HFF-Myc (cell line): Measurements from ENCODE around the gene TXNDC8.

Experiments
- DNase-seq: peaks from one replicate; pipeline ENCODE4 v3.0.0-alpha.2; 2011; ENCODE audit warnings: low read depth; ENCODE audit errors: extremely low read depth
- H3K4me3 ChIP-seq: replicated peaks from 2 replicates; pipeline ENCODE4 v1.5.1; 2011; ENCODE audit warnings: low read depth, mild to moderate bottlenecking, control low read depth, low read length
- CTCF ChIP-seq: IDR thresholded peaks from 2 replicates; pipeline ENCODE4 v1.5.1; 2012; ENCODE audit warnings: mild to moderate bottlenecking, low read depth, low read length, control low read depth; ENCODE audit errors: missing control alignments

Gene TXNDC8

DNA sequence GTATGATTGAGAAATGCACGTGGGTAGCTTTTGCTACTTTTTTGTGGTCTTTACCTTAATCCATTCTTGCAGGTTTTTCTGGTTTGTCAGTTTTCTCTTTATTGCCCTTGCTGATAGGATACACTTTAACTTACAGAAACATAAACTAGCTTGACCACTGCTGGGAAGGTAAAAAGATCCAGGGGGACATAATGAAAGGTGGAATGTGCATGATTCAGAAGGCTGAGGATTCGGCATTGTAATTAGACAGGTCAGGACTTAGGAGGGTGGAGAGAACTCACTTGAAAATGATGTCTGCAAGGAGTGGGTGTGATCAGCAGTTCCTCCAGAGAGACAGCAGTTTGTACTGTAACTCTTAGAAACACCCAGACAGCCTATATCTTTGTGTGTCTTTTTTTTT is 19.8 kb upstream of the TXNDC8 start:
- no peak overlapping the region for H3K4me3 ChIP-seq
- no peak for DNase-seq
- no peak for TF ChIP-seq CTCF

DNA sequence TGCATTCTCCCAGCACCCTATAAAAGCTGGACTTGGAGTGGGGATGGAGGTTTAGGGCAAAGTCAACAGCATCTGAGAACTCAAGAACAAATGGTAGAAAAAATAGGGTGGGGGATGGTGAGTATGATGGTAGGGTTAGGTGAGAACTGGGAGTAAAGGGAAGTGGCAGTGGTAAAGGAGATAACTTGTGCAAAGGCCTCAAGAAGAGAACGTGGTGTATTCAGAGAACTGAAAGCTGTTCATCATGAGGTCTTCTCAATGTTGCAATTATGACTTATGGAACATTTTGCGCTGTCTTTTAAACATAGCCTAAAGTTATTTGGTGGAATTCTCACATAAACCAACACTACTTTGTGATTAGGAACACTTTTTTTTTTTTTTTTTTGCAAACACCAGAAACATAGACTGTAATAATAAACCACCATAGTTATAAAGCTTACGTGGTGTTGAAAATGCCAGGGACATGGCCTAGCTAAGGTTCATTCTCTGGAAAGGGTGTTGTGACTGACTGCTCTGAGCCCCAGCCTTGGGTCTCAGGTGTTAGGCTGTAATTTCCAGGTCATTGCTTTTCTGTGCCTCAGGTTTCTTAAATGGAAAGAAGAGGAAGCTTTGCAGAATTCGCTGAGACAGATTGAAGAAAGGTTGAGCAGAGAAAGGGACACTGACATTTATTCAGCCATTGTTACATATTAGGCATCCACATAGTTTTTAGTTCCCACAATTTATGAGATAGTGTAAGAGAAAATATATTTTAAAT is 19.2 kb upstream of the TXNDC8 start:
- H3K4me3 ChIP-seq = no peak overlapping the region
- DNase-seq = no peak
- no peak for TF ChIP-seq CTCF

DNA sequence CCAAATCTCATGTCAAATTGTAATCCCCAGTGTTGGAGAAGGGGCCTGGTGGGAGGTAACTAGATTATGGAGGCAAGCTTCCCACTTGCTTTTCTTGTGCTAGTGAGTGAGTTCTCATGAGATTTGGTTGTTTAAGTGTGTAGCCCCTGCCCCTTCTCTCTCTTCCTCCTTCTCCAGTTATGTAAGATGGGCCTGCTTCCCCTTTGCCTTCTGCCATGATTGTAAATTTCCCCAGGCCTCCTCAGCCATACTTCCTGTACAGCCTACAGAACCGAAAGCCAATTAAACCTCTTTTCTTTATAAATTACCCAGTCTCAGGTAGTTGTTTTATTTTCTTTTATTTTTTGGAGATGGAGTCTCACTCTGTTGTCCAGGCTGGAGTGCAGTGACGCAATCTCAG is 18.2 kb upstream of the TXNDC8 start:
- DNase-seq = no peak
- no peak for TF ChIP-seq CTCF
- H3K4me3 ChIP-seq = no peak overlapping the region

DNA sequence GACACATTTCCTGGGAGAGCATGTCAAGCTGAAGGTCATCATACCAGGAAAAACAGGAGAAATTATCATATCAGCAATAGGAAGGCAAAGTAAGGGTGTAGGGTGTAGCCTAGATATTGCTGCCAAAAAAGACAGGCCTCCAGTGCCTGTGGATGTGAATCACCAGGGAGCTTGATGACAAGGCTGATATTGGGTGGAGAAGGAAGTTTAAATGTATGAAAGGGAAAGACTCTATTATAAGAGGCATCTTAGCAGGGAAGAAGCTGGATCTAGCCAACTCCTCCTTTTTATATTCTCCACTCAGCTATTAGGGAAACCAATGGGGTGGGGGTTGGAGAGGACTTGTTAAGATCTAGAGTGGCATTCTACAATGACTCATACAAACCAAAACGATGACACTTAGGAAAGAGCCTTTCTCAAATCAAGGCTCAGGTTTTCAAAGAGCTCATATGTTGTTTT is 13.4 kb upstream of the TXNDC8 start:
- no peak overlapping the region for H3K4me3 ChIP-seq
- TF ChIP-seq CTCF = no peak
- peak; percentile 41 for DNase-seq

DNA sequence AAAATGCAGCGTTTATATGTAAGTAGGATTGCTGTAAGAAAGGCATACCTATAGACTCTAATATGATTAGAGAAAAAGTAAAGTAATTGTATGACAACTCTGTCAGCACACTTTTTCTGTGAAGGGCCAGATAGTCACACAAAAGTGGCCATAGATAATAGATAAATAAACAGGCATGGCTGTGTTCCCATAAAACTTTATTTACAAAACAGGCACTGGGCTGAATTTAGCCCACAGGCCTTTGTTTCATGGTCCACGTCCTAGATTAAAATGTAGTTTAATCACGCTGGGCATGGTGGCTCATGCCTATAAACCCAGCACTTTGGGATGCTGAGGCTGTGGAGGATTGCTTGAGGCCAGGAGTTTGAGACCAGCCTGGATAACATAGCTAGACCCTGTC is 8.7 kb upstream of the TXNDC8 start:
- DNase-seq = no peak
- no peak overlapping the region for H3K4me3 ChIP-seq
- no peak for TF ChIP-seq CTCF

GRCh38 chr9:110344821-110345220 is 7.2 kb upstream of the TXNDC8 start:
- TF ChIP-seq CTCF = no peak

GRCh38 chr9:110343551-110343950 is 5.9 kb upstream of the TXNDC8 start:
- no peak for DNase-seq
- H3K4me3 ChIP-seq = no peak overlapping the region
- TF ChIP-seq CTCF = no peak

More at GRCh38 chr9:110344821-110345220, 7.2 kb upstream of the TXNDC8 start:
- no peak for DNase-seq
- H3K4me3 ChIP-seq = no peak overlapping the region
